ENCODE data around the gene TEX22.
A peak's percentile ranks its signal among the peaks of the same experiment; 100 is the strongest.

Gene TEX22

GRCh38 chr14:105400016-105400415, 1.7 kb downstream of the TEX22 start:
- DNase-seq (ENCODE audit: low read depth) = no peak

DNA sequence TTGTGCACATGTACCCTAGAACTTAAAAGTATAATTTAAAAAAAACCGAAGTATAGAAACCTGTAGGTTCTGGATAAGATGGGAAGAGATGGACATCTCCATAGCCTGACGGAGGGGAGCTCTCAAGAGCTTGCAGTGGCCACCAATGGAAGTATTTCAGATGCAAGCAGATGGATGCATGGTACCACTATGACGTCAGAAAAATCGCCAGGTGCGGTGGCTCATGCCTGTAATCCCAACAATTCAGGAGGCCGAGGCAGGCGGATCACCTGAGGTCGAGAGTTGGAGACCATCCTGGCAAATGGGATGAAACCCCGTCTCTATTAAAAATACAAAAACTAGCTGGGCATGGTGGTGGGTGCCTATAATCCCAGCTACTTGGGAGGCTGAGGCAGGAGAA, 3.4 kb downstream of the TEX22 start:
- DNase-seq (ENCODE audit: low read depth) = no peak

DNA sequence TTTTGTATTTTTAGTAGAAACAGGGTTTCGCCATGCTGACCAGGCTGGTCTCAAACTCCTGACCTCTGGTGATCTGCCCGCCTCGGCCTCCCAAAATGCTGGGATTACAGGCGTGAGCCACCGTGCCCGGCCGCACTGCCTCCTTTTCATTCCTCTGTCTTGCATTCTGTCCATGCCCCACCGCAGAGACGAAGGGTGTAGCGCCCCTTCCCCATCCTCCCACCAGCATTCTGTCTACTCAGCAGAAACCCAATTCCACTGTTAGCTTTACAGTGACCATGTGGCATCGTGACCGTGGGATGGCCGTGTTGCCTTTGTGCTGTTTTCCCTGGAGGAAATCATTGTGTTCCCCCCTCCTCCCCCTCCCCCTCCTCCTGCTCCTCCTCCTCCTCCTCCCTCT, 10.3 kb downstream of the TEX22 start:
- no peak for DNase-seq (ENCODE audit: low read depth)

GRCh38 chr14:105409364-105409763, 11.0 kb downstream of the TEX22 start:
- no peak for DNase-seq (ENCODE audit: low read depth)

- no peak for DNase-seq (ENCODE audit: low read depth)
Observed at GRCh38 chr14:105410642-105411016, 12.3 kb downstream of the TEX22 start.

DNA sequence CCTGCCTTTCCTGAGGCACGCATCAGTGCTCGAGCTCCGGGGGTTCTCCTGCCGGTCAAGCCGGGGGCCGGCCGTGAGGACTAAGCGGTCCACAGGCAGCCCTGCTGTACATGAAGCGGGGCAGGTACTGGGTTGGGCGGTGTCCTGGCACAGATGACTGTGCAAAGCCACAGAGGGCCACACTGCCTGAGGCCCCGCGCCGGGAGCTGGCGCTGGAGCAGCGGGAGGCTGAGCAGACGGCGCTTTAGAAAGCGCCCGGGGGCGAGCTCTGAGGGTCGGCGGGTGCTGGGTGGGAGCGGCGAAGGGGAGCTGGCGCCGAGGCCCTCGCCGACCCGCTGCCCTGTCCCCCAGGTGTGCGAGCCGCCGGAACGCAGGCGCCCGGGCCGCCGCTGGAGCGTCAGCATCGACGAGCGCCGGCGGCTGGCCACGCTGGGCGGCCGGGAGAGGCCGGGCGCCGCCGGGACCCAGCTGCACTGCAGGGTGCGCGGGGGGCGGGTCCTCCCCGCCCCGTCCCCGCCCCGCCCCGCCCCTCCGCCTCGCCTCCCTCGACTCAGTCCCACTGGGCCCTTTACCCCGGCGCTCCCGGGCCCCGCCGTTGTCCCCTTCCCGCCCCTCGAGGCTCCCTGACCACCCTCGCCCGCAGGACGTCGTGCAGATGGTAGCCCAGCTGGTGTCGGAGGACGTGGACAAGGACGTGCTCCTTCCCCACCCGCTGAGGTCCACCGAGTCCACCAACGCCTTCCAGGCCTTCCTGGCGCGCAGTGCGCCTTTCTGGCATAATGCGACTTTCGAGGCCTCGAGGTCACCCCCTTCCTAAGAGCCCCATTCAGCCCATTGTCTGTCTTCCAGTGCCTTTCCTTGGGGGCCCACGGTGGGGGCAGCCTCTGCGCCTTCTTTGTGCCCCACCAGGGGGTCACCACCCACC, 12.9 kb downstream of the TEX22 start:
- no peak for DNase-seq (ENCODE audit: low read depth)

DNA sequence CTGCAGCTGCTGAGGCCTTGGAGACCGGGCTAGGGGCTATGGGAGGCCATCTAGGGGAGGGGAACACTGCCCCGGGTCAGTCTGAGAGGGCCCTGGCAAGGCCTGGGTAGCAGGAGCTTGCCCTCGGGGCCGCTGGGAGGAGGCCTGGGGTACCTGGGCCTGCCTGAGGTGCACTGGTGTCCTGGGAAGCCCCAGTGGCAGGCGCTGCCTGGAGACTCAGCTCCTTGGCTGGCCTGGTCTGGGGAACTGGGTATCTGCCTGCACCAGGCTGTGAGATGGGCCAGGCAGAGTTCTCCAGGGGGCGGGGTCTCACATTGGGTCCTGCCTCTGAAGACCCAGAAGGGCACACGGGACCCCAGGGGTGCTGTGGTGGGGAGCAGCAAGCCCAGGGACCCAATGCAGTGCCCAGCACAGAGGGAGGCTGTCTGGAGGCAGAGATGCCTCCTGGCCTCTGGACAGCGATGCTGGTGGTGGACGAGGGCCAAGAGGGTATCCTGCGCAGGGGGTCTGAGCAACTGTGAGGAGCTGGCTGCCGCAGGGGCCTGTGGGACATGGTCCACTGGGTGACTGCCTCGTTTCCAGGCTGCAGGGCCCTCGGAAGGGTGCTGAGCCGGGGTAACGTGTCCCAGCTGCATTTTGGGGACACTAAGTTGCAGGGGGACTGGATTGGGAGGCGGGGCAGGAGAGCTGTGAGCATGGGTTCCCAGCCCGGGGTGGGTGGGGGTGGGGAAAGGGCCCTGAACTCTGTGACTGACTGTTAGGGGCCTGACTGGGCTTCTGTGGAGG, 13.8 kb downstream of the TEX22 start:
- DNase-seq (ENCODE audit: low read depth) = no peak

- DNase-seq (ENCODE audit: low read depth) = no peak
Observed at GRCh38 chr14:105412771-105413543, 14.6 kb downstream of the TEX22 start.

GRCh38 chr14:105413544-105413886, 15.2 kb downstream of the TEX22 start:
- DNase-seq (ENCODE audit: low read depth) = no peak

GRCh38 chr14:105414456-105415371, 16.4 kb downstream of the TEX22 start:
- DNase-seq (ENCODE audit: low read depth) = peak; percentile 28

- no peak for DNase-seq (ENCODE audit: low read depth)
Observed at GRCh38 chr14:105415481-105416428, 17.4 kb downstream of the TEX22 start.

DNA sequence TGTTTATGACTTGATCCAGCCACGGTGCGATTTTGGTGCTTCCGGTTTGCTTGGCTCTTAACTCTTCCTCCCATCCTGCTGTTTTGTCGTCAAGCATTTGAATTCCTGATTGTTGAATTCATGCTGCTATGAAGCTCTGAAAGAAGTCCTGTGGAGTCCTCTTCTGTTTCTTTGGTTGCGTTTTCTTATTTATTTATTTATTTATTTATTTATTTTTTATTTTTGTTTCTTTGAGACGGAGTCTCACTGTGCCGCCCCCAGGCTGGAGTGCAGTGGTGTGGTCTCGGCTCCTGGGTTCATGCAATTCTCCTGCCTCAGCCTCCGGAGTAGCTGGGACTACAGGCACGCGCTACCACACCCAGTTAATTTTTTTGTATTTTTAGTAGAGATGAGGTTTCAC, 18.3 kb downstream of the TEX22 start:
- DNase-seq (ENCODE audit: low read depth) = no peak

- DNase-seq (ENCODE audit: low read depth) = no peak
Observed at GRCh38 chr14:105417690-105418121, 19.4 kb downstream of the TEX22 start.

- no peak for DNase-seq (ENCODE audit: low read depth)
Observed at GRCh38 chr14:105418269-105419194, 20.2 kb downstream of the TEX22 start.

GRCh38 chr14:105419195-105420091, 21.1 kb downstream of the TEX22 start, which contains the start of gene MTA1:
Gene MTA1 (plus strand): TSS chr14:105419827. CDS start chr14:105420036, 209 bp downstream.
- peak; percentile 28 for DNase-seq (ENCODE audit: low read depth)

GRCh38 chr14:105420101-105420973, 22.0 kb downstream of the TEX22 start:
- DNase-seq (ENCODE audit: low read depth) = no peak

Data from T follicular helper cell (primary cell).